ENCODE measurements around the gene PIGU.

Gene PIGU

DNA sequence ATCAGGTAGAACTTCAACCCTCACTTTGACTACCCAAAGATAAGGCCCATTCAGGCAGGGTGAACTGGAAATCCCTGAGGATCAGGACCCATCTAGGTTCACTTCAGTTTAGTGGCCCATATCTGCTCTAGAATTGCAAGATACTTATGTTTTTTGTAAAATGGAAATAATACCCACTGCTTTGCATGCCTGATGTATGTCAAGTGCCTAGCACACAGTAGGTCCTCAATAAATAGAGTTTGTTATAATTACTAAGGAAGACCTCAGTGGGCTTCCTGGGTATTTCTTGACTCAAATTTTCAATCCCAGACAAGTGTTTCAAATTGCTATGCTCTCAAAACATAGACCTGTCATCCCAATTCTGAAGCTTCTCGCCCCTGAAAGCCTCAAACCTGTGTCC, 32.5 kb downstream of the PIGU start:
- H3K9me3 Mint-ChIP-seq: no peaks in the 10 kb centered on the region
- DNase-seq: no peak
- ATAC-seq: no peak
- no peak overlapping the region for H3K27ac Mint-ChIP-seq
- no peaks in the 10 kb centered on the region for H3K4me1 Mint-ChIP-seq
- H3K4me3 Mint-ChIP-seq: no peak overlapping the region
- no peaks in the 10 kb centered on the region for H3K27me3 Mint-ChIP-seq

DNA sequence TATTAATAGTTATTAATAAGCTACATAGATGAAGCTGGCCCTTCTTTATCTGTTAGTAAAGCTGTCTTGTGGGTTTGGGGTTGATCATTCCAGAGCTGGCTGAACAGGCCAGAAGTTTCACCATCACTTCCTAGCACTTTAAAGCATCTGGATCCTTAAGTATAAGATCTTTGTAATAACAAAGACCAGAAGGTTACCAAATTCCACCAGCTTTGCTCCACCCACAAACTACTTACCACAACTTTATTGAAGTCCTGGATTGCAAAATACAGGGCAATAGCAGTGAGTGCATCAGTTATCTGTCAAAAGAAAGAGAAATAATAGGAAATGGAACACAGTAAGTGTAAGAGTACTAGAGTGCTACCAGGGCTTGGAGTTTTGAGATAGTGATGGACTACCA, 33.0 kb downstream of the PIGU start:
- no peaks in the 10 kb centered on the region for H3K4me1 Mint-ChIP-seq

GRCh38 chr20:34642009-34642408, 34.9 kb downstream of the PIGU start:
- Mint-ChIP-seq H3K27ac (no peak overlapping the region), H3K4me1 (no peaks in the 10 kb centered on the region), H3K4me3 (no peak overlapping the region), H3K27me3 (no peaks in the 10 kb centered on the region), H3K9me3 (no peaks in the 10 kb centered on the region)
- ATAC-seq (no peak), DNase-seq (no peak)

More for the DNA sequence above, 33.0 kb downstream of the PIGU start:
- no peak overlapping the region for H3K4me3 Mint-ChIP-seq
- H3K27ac Mint-ChIP-seq: no peak overlapping the region
- no peaks in the 10 kb centered on the region for H3K9me3 Mint-ChIP-seq
- no peaks in the 10 kb centered on the region for H3K27me3 Mint-ChIP-seq
- ATAC-seq (no peak), DNase-seq (no peak)

DNA sequence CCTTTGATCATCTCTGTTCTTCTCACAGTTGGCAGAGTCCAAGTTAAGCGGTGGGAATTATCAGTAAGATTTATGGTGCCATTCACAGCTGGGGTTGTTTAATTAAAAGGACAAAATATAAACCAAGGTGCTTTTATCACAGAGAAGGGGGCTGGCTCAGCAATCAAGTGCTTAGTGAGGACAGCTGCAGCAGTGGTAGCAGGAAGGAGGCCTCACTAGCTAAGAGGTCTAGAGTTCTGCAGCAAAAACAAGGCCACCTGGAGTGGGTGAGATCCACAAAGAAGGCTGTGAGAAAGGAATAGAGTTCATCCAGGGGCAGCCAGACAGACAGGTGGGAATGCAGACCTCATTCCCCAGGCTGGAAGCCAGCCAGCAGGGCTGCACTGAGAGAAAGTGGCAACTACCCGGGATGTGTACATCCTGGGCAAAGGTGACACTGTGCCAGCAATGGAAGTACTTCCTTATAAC, 37.1 kb downstream of the PIGU start:
- Mint-ChIP-seq H3K4me3 (no peak overlapping the region), H3K27me3 (no peaks in the 10 kb centered on the region), H3K4me1 (no peaks in the 10 kb centered on the region), H3K27ac (no peak overlapping the region), H3K9me3 (no peaks in the 10 kb centered on the region)
- no peak for DNase-seq
- no peak for ATAC-seq

DNA sequence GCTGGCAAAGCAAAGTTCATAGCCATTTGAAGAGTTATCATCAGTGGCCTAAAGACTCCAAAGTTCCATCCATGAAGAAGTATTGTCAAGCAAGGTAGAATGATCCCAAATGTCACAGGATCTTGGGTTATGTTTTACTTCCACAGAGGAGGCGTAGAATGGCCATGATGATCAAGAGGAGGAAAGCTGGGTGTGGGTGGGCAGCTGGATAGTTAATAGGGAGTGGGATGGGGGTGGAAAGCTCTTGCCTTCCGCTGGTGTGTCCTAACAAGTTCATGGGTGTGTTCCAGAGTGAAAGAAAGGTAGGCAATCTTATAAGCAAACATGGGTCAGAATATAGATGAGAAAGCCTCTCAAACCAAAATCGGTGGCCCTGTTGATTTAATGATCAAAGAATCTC, 38.4 kb downstream of the PIGU start:
- H3K4me1 Mint-ChIP-seq: no peaks in the 10 kb centered on the region
- no peaks in the 10 kb centered on the region for H3K9me3 Mint-ChIP-seq
- no peaks in the 10 kb centered on the region for H3K27me3 Mint-ChIP-seq
- no peak overlapping the region for H3K27ac Mint-ChIP-seq
- H3K4me3 Mint-ChIP-seq: no peak overlapping the region
- DNase-seq: no peak
- ATAC-seq: no peak

DNA sequence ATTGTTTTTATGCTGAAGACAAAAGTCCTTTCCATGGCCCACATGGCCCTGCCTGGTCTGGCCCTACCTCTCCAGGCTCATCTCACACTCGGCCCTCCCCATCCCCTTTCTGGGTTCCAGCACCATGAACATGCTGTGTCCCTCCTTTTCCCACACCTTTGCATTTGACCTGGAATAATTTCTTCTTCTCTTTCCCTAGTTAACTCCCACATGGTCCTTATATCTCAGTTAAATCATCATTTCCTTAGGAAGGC, 38.9 kb downstream of the PIGU start:
- no peak overlapping the region for H3K27ac Mint-ChIP-seq

GRCh38 chr20:34637245-34638038, 39.5 kb downstream of the PIGU start:
- ATAC-seq (no peak), DNase-seq (no peak)
- Mint-ChIP-seq H3K4me3 (no peak overlapping the region), H3K4me1 (no peaks in the 10 kb centered on the region), H3K27me3 (no peaks in the 10 kb centered on the region), H3K9me3 (no peaks in the 10 kb centered on the region), H3K27ac (no peak overlapping the region)

More for the DNA sequence above, 38.9 kb downstream of the PIGU start:
- Mint-ChIP-seq H3K4me3 (no peak overlapping the region), H3K27me3 (no peaks in the 10 kb centered on the region), H3K9me3 (no peaks in the 10 kb centered on the region), H3K4me1 (no peaks in the 10 kb centered on the region)
- DNase-seq (no peak), ATAC-seq (no peak)

DNA sequence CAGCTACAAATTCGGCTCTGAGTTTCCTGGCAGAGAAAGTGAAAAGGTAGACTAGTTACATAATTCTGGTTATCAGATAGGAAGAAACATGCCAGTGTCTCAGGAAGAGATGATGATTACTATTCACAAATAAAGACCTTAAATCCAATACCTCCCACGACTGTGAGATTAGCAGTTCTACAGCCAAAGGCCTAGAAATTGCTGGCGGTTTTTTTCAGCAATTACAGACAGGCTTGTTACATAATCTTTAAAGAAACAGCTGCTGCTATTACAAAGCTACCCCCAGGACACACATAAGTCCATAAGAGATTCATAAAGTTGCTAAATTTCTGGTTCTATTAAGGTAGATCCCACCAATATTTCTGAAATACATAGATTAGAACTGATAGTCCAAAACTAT, 40.2 kb downstream of the PIGU start:
- Mint-ChIP-seq H3K27me3 (no peaks in the 10 kb centered on the region), H3K4me3 (no peak overlapping the region), H3K27ac (no peak overlapping the region), H3K4me1 (no peaks in the 10 kb centered on the region), H3K9me3 (no peaks in the 10 kb centered on the region)
- no peak for ATAC-seq
- DNase-seq: no peak

DNA sequence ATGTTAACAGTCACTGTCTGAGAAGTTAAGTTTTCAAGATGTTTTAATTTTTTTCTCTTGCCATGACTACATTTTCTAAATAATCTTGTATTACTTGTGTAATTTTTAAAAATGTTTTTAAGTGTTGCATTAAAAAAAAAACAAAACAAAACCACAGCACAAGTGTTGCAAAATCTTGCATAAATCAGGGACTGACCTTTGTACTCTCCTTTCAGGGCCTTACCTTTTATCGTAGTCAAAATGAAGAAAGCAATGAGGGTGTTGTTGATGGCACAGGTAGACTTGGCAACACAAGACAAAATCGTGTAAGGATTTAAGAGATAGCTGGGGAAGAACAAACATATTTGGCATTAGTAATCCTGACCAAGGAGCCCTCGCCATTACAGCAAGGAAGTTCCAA, 42.5 kb downstream of the PIGU start:
- H3K9me3 Mint-ChIP-seq: no peaks in the 10 kb centered on the region
- no peak overlapping the region for H3K27ac Mint-ChIP-seq
- ATAC-seq (no peak), DNase-seq (no peak)
- no peaks in the 10 kb centered on the region for H3K27me3 Mint-ChIP-seq
- H3K4me3 Mint-ChIP-seq: no peak overlapping the region
- no peaks in the 10 kb centered on the region for H3K4me1 Mint-ChIP-seq

DNA sequence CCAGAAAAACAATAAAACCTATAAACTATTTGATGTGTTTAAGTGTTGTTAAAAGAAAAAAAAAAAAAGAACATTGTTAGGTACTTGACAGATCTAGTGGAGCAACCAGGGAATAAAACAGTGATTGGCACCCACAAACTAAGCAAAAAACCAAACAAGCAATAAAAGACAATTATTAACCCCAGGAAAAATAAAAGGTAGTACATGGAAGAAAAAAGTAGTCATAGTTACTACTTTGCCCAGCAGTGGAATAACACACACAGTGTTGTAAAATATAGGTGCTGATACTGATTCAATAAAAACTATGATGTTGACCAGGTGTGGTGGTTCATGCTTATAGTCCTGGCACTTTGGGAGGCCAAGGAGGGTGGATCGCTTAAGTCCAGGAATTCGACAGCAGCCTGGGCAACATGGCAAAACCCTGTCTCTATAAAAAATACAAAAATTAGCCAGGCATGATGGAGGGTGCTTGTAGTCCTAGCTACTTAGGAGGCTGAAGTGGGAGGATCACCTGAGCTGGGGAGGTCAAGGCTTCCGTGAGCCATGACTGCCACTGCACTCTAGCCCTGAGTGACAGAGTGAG, 43.9 kb downstream of the PIGU start:
- Mint-ChIP-seq H3K27me3 (no peaks in the 10 kb centered on the region), H3K4me1 (no peaks in the 10 kb centered on the region), H3K9me3 (no peaks in the 10 kb centered on the region), H3K27ac (peak overlapping the region in 1 of 2 donors; percentile 50), H3K4me3 (no peak overlapping the region)
- ATAC-seq: no peak
- no peak for DNase-seq

- Mint-ChIP-seq H3K27me3 (no peaks in the 10 kb centered on the region), H3K27ac (no peak overlapping the region), H3K9me3 (no peaks in the 10 kb centered on the region), H3K4me3 (no peak overlapping the region), H3K4me1 (no peaks in the 10 kb centered on the region)
- no peak for ATAC-seq
- no peak for DNase-seq
Observed at GRCh38 chr20:34629904-34630303, 47.0 kb downstream of the PIGU start.

DNA sequence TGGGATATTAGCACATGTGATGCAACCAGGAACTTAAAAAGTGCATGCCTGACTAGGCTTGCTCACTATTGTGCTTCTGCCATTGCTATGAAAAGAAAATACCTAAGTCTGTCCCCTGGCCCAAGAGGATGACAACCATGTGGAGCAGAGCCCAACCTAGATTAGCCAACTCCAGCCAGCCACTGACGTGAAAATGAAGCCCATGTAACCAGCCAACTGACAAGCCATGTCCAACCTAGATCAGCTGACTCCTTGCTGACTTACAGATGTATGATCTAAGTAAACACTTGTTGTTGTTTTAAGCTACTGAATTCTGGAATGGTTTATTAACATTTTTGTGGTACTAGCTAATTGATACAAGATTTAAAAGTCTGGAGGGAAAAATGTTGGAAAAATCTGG, 47.5 kb downstream of the PIGU start:
- Mint-ChIP-seq H3K4me3 (no peak overlapping the region), H3K27me3 (no peaks in the 10 kb centered on the region), H3K27ac (no peak overlapping the region), H3K9me3 (no peaks in the 10 kb centered on the region), H3K4me1 (no peaks in the 10 kb centered on the region)
- ATAC-seq: no peak
- DNase-seq: no peak

DNA sequence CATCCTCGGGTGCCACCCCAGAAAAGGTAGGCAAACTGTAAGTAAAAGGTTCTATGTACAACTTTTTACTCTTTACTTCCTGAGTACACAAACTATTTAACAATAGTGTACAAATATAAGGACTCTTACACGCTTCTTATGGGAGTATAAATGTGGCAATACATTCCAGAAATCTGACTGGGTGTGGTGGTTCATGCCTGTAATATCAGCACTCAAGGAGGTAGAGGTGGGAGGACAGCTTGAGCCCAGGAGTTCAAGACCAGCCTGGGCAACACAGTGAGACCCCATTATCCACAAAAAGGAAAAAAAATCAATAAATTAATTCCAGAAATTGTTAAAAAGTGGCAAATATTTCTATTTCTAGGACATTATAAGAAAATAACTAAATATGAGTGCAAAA, 48.9 kb downstream of the PIGU start:
- ATAC-seq (no peak), DNase-seq (no peak)
- Mint-ChIP-seq H3K27ac (no peak overlapping the region), H3K27me3 (no peaks in the 10 kb centered on the region), H3K4me1 (peaks cover 4% of the 10 kb centered on the region), H3K4me3 (no peak overlapping the region), H3K9me3 (no peaks in the 10 kb centered on the region)

GRCh38 chr20:34627458-34627857, 49.4 kb downstream of the PIGU start:
- H3K27me3 Mint-ChIP-seq: no peaks in the 10 kb centered on the region
- H3K4me3 Mint-ChIP-seq: no peak overlapping the region
- H3K4me1 Mint-ChIP-seq: peaks cover 9% of the 10 kb centered on the region
- no peak overlapping the region for H3K27ac Mint-ChIP-seq
- H3K9me3 Mint-ChIP-seq: no peaks in the 10 kb centered on the region
- DNase-seq: no peak
- ATAC-seq: no peak

DNA sequence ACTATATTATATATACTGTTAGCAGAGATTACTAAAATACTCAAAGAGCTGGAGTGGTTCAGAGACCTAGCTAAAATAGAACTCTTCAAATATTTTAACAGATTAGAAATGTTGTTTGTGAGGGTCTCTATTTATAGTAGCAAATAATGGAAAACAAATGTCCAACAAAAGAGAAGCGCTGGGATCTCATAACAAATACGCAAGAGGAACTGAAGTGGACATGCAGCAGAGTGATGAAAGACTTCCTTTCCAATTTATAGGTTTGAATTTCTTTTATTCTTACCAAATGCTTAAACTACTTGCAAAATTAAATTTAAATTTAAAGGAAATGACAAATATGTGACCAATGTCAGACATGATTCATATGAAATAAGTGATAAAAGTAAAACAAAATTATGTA, 49.9 kb downstream of the PIGU start:
- H3K9me3 Mint-ChIP-seq: no peaks in the 10 kb centered on the region
- H3K27me3 Mint-ChIP-seq: no peaks in the 10 kb centered on the region

GRCh38 chr20:34624629-34625028, 52.3 kb downstream of the PIGU start:
- Mint-ChIP-seq H3K9me3 (no peaks in the 10 kb centered on the region), H3K4me1 (peaks cover 13% of the 10 kb centered on the region), H3K27me3 (no peaks in the 10 kb centered on the region), H3K4me3 (no peak overlapping the region), H3K27ac (no peak overlapping the region)
- DNase-seq: no peak
- ATAC-seq: no peak

More for the DNA sequence above, 49.9 kb downstream of the PIGU start:
- DNase-seq: no peak
- Mint-ChIP-seq H3K4me1 (peaks cover 9% of the 10 kb centered on the region), H3K4me3 (no peak overlapping the region), H3K27ac (no peak overlapping the region)
- ATAC-seq: no peak

Measured in stimulated activated naive CD8-positive, alpha-beta T cell treated with anti-CD3 and anti-CD28 coated beads, Interleukin-15, amount 100 ng/mL, for 72 hours (primary cell).